Amniotic stem cell (primary cell): ENCODE results near the gene RHEB.

Experiments used
- DNase-seq: peaks from one replicate; lab custom pipeline; 2025; lab: John Stamatoyannopoulos, UW

The RHEB gene

GRCh38 chr7:151470711-151471110 lies 49.0 kb downstream of the RHEB start:
- DNase-seq, result no peak

- no peak for DNase-seq
Measured at GRCh38 chr7:151469281-151469680, 50.4 kb downstream of the RHEB start.

GRCh38 chr7:151468217-151469018 lies 51.3 kb downstream of the RHEB start:
- no peak for DNase-seq

- no peak for DNase-seq
Measured at GRCh38 chr7:151465169-151465568, 54.5 kb downstream of the RHEB start.

- DNase-seq, result no peak
Measured at GRCh38 chr7:151462306-151462779, 57.4 kb downstream of the RHEB start.

GRCh38 chr7:151461942-151462230 lies 57.8 kb downstream of the RHEB start:
- DNase-seq, result no peak

- DNase-seq, result no peak
Measured at GRCh38 chr7:151461096-151461941, 58.4 kb downstream of the RHEB start.

GRCh38 chr7:151460474-151460855 lies 59.2 kb downstream of the RHEB start:
- DNase-seq, result no peak

- DNase-seq, result peak; percentile 73
Measured at GRCh38 chr7:151459726-151460473, 59.8 kb downstream of the RHEB start.

- no peak for DNase-seq
Measured at GRCh38 chr7:151457534-151457933, 62.2 kb downstream of the RHEB start.

- no peak for DNase-seq
Measured at GRCh38 chr7:151456782-151457181, 62.9 kb downstream of the RHEB start.

- DNase-seq, result no peak
Measured at GRCh38 chr7:151456276-151456675, 63.4 kb downstream of the RHEB start.

GRCh38 chr7:151455690-151456089 lies 64.0 kb downstream of the RHEB start:
- no peak for DNase-seq

GRCh38 chr7:151454932-151455530 lies 64.7 kb downstream of the RHEB start:
- no peak for DNase-seq

GRCh38 chr7:151454305-151454704 lies 65.4 kb downstream of the RHEB start:
- DNase-seq, result no peak

- no peak for DNase-seq
Measured at GRCh38 chr7:151453326-151453791, 66.3 kb downstream of the RHEB start.

GRCh38 chr7:151452680-151453325 lies 66.9 kb downstream of the RHEB start:
- no peak for DNase-seq

GRCh38 chr7:151451626-151452571 lies 67.8 kb downstream of the RHEB start:
- no peak for DNase-seq

- no peak for DNase-seq
Measured at GRCh38 chr7:151451156-151451555, 68.5 kb downstream of the RHEB start.

- no peak for DNase-seq
Measured at GRCh38 chr7:151449990-151450389, 69.7 kb downstream of the RHEB start.
